ENCODE results near the gene CHRDL1. TPM values are rescaled to one million over a fixed set of nuclear protein-coding genes. Genes with fewer than 3 reads are reported as not detected.

The CHRDL1 gene
- total RNA-seq, 1 donor from 2014 or later, result 15.7 TPM

DNA sequence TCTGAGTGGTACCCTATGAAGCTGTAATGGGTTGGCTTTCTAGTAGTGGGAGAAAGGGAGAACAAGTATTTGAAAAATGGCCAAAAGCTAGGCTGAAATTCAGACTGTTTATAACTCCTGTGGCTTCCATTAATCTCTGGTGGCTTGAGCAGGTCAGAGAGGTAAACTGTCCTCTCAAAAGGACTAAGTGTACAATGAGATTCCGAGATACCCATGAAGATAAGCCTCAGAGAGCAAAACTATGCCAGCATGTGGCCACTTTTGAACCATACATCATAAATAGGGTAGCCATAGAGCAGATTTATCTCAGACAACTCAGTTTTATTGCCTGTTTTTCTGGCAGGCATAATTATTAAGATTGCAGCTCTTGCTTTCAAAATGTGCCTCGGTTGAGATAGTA, 89.2 kb downstream of the CHRDL1 start:
- Mint-ChIP-seq H3K4me1 (no peaks in the 10 kb centered on the region), H3K27ac (ENCODE audit: unreplicated experiment) (no peak overlapping the region), H3K9me3 (peaks cover 2% of the 10 kb centered on the region), H3K4me3 (no peak overlapping the region), H3K27me3 (ENCODE audit: low read depth) (no peaks in the 10 kb centered on the region), H3K36me3 (ENCODE audit: low read depth) (peaks cover 2% of the 10 kb centered on the region)
- TF ChIP-seq, protein P1, sequence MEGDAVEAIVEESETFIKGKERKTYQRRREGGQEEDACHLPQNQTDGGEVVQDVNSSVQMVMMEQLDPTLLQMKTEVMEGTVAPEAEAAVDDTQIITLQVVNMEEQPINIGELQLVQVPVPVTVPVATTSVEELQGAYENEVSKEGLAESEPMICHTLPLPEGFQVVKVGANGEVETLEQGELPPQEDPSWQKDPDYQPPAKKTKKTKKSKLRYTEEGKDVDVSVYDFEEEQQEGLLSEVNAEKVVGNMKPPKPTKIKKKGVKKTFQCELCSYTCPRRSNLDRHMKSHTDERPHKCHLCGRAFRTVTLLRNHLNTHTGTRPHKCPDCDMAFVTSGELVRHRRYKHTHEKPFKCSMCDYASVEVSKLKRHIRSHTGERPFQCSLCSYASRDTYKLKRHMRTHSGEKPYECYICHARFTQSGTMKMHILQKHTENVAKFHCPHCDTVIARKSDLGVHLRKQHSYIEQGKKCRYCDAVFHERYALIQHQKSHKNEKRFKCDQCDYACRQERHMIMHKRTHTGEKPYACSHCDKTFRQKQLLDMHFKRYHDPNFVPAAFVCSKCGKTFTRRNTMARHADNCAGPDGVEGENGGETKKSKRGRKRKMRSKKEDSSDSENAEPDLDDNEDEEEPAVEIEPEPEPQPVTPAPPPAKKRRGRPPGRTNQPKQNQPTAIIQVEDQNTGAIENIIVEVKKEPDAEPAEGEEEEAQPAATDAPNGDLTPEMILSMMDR (conservative IDR thresholded peaks at IDR 0.05), result no peak
- DNase-seq (ENCODE audit: low read depth, low spot score), result no peak

DNA sequence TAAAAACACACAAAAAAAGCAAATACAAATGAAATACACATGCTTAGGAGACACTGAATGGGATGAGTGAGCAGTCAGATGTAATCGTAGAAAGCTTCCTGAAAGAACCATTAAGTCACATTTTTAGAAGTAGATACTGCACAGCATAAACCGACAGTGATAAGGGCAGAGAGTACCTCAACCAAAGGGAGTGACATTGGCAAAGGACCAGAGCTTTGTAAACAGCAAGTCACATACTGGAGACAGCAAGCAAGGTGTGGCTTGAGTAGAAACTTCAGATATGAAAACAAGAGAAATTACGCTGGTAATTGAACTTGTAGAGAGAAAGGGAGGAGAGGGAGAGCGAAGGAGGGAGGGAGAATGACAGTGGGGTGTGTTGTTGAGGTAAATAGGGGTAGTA, 92.0 kb downstream of the CHRDL1 start:
- Mint-ChIP-seq H3K4me1 (no peaks in the 10 kb centered on the region), H3K27me3 (ENCODE audit: low read depth) (no peaks in the 10 kb centered on the region), H3K4me3 (no peak overlapping the region), H3K27ac (ENCODE audit: unreplicated experiment) (no peak overlapping the region), H3K36me3 (ENCODE audit: low read depth) (peaks cover 2% of the 10 kb centered on the region), H3K9me3 (peaks cover 2% of the 10 kb centered on the region)
- DNase-seq (ENCODE audit: low read depth, low spot score), result no peak
- TF ChIP-seq, protein P1 (conservative IDR thresholded peaks at IDR 0.05), result no peak

DNA sequence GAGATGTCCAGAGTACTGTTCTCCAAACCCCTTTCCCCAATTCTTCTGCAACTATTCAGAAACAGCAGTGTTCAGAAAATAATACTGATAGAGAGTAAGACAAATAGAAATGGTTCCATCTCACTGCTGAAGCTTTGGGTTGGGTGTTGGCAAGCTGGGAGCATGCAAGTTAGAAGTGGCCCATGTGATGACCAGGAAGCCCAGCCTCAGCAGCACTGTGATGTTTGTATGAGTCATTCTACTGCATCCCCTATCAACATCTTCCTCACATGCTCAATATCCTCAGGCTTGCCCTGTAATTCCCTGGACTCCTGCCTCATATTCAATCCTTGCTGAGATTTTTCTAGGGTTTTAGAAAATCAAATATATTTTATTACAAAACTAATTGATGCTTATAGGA, 96.5 kb downstream of the CHRDL1 start:
- Mint-ChIP-seq H3K4me3 (no peak overlapping the region), H3K27me3 (ENCODE audit: low read depth) (no peaks in the 10 kb centered on the region), H3K27ac (ENCODE audit: unreplicated experiment) (no peak overlapping the region), H3K4me1 (no peaks in the 10 kb centered on the region), H3K36me3 (ENCODE audit: low read depth) (no peaks in the 10 kb centered on the region), H3K9me3 (no peaks in the 10 kb centered on the region)
- TF ChIP-seq, protein P1 (conservative IDR thresholded peaks at IDR 0.05), result no peak
- DNase-seq (ENCODE audit: low read depth, low spot score), result no peak

DNA sequence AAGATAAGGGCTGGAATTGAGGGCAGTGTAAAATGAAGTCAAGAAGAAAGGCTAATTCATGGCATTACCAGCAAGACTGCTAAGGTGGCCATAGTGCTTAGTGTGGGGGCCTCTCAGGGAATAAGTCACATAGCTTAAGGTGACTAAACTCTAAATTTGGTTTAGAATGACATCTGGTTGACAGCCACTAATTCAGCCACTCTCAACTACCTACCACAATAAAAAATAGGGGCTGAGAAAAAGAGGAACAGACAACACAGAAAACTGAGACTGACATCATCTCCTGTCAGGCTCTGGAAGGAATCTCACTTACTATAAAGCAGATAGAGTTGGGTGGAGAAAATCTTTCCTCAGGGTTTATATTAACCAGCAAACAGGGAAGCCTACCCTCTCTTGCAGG, 96.9 kb downstream of the CHRDL1 start:
- no peaks in the 10 kb centered on the region for H3K9me3 Mint-ChIP-seq
- TF ChIP-seq, protein P1 (conservative IDR thresholded peaks at IDR 0.05), result no peak
- H3K36me3 Mint-ChIP-seq (ENCODE audit: low read depth), result no peaks in the 10 kb centered on the region
- H3K4me3 Mint-ChIP-seq, result no peak overlapping the region
- H3K4me1 Mint-ChIP-seq, result no peaks in the 10 kb centered on the region
- no peak for DNase-seq (ENCODE audit: low read depth, low spot score)
- no peaks in the 10 kb centered on the region for H3K27me3 Mint-ChIP-seq (ENCODE audit: low read depth)
- no peak overlapping the region for H3K27ac Mint-ChIP-seq (ENCODE audit: unreplicated experiment)

DNA sequence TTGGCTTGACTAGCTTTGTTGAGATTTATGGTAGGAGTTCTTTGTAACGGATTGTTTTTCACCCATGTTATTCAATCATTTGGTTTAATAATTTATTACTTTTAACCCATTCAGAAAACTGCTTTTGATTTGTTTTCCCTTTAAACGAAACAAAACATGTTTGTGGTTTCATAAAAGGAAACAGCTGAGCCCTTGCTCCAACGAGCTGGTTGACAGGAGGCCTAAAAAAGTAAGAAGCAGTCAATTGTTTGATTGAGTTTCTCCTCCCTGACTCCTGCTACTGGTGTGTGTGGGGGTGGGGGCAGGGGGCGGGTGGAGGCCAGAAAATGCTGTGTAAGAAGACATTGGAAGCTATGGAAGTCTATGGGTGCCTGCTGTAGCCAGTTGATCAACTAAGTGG, 102.8 kb downstream of the CHRDL1 start:
- H3K27ac Mint-ChIP-seq (ENCODE audit: unreplicated experiment), result no peak overlapping the region
- TF ChIP-seq, protein P1 (conservative IDR thresholded peaks at IDR 0.05), result no peak
- no peaks in the 10 kb centered on the region for H3K9me3 Mint-ChIP-seq
- no peaks in the 10 kb centered on the region for H3K27me3 Mint-ChIP-seq (ENCODE audit: low read depth)
- no peak overlapping the region for H3K4me3 Mint-ChIP-seq
- H3K36me3 Mint-ChIP-seq (ENCODE audit: low read depth), result no peaks in the 10 kb centered on the region
- no peak for DNase-seq (ENCODE audit: low read depth, low spot score)
- no peaks in the 10 kb centered on the region for H3K4me1 Mint-ChIP-seq

DNA sequence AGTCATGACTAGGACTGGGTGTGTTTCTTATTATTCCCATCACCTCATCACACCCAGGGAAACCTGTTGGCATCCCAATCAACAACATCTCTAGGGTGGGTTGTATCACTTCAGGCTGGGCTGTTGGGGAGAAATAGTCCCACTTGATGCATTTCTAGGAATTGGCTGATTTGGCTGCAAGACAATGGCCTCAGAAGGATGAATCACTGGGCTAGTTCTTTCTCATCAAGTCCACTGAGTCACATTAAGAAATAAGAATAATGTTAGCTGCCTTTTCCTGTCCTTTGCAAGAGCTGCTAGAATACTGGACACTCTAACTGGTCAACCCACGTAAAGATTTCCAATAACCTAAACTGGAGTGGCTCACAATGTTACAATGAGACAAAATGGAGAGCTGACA, 104.2 kb downstream of the CHRDL1 start:
- Mint-ChIP-seq H3K36me3 (ENCODE audit: low read depth) (no peaks in the 10 kb centered on the region), H3K27ac (ENCODE audit: unreplicated experiment) (no peak overlapping the region), H3K4me1 (no peaks in the 10 kb centered on the region), H3K4me3 (no peak overlapping the region), H3K9me3 (no peaks in the 10 kb centered on the region), H3K27me3 (ENCODE audit: low read depth) (no peaks in the 10 kb centered on the region)
- TF ChIP-seq, protein P1 (conservative IDR thresholded peaks at IDR 0.05), result no peak
- DNase-seq (ENCODE audit: low read depth, low spot score), result no peak

All from neural crest cell (in vitro differentiated cells).